HG03039 (cell line): ENCODE results near the gene SHISAL1.

Experiments used
- ATAC-seq: cut with Tn5 transposase; IDR thresholded peaks from one replicate; pipeline ENCODE4 v1.9.1; 2021; ENCODE audit warnings: mild to moderate bottlenecking, moderate library complexity; ENCODE audit not compliant: unreplicated experiment

Gene SHISAL1

GRCh38 chr22:44344407-44344806, 31.7 kb upstream of the SHISAL1 start:
- no peak for ATAC-seq

DNA sequence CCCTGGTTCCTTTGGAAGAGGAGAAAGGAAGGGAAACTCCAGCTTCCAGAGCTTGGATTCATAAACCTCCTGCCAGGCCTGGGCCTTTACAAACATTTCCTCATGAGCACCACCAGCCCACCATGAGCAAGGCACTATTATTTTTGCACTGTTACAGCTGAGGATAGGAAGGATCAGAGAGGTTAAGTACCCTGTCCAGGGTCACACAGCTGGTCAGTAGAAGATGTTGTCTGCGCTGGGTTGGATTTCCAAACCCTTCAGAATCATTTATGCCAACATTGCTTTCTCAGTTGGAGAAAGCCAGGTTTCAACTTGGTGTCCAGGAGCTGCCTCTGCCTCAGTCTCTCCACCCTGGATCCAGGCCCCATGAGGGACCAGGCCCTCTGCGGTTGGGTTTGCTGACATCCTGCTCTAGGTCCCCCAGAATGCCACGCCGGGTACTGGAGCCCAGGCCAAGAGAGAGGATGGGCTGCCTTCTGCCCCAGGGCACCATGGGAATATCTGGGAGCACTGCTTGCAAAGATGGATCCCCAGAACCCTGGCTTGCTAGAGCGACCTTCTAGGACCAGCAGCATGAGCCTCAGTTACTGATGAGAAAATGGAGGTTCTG, 29.7 kb upstream of the SHISAL1 start:
- ATAC-seq = no peak

- ATAC-seq = no peak
Measured at GRCh38 chr22:44341431-44342346, 28.9 kb upstream of the SHISAL1 start.

- ATAC-seq = no peak
Measured at GRCh38 chr22:44340271-44341239, 27.8 kb upstream of the SHISAL1 start.

DNA sequence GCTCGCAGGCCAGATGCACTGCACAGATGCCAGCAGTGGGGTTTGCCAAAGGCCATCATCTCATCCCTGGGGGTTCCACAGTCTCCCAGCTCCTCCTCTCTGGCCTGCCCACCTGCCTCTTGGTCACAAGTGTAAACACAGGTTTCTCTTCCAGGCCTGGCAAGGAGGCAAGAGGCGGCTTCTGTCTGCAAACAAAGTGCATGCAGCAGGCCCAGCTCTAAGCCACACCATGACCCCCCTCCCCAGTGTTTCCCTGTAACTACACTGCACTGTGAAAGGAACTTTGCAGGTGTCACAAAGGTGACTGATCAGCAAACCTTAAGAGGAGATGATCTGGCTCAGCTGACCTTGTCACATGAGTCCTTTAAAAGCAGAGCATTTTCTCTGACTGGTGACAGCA, 26.2 kb upstream of the SHISAL1 start:
- ATAC-seq = no peak

DNA sequence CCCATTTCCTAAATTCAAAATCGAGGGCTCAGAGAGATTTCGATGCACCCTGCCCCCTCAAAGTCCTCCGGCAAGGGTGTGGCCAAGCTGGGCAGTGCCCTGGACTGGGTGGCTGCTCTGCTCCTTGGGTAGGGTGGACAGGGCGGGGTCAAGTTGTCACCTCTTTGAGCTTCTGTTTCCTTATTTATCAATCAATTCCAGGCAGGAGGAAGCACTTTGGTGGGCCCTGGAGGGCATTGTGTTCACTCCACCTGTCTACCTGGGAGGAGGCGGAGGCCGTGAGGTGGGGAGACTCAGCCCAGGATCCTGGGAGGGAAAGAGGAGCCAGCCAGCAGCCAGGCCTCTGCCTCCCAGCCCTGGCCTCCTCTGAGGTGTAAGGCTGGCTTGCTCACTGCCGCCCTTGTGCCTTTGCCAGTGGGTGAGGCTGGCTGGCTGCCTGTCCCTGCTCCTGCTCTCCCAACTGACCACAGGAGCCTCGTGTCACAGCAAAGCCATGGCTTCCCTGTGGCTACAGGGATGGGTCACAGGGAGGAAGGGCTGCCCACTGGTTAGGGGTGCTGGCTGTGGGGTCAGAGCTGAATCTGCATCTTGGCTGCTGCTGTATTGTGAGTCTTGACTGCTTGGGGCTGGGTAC, 25.5 kb upstream of the SHISAL1 start:
- ATAC-seq = no peak

- ATAC-seq = no peak
Measured at GRCh38 chr22:44337678-44338004, 24.9 kb upstream of the SHISAL1 start.

- no peak for ATAC-seq
Measured at GRCh38 chr22:44336962-44337677, 24.4 kb upstream of the SHISAL1 start.

GRCh38 chr22:44335903-44336803, 23.4 kb upstream of the SHISAL1 start:
- ATAC-seq = no peak

DNA sequence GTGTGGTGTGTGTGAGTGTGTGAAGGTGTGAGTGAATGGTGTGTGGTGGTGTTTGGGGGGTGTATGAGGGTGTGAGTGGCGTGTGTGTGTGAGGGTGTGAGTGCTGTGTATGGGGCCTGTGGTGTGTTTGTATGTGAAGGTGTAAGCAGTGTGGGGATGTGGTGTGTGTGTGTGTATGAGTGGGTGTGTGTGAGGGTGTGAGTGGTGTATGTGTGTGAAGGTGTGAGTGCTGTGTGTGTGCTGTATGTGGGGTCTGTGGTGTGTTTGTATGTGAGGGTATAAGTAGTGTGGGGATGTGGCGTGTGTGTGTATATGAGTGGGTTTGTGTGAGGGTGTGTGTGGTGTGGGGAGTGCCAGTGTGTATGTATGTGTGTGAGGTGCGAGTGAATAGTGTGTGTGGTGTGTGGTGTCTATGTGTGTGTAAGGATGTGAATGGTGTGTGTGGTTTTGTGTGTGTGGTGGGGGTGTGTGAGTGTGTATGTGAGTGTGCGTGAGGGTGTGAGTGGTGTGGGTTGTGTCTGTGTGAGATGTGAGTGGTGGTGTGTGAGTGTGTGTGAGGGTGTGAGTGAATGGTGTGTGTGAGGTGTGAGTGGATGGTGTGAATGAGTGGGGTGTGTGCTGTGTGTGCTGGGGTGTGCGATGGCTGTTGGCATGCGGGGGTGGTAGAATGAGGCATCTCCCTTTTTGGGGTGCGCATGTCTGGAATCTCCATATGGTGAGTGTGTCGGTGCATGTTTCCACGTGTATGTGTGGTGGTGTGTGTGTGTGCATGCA, 22.5 kb upstream of the SHISAL1 start:
- no peak for ATAC-seq

DNA sequence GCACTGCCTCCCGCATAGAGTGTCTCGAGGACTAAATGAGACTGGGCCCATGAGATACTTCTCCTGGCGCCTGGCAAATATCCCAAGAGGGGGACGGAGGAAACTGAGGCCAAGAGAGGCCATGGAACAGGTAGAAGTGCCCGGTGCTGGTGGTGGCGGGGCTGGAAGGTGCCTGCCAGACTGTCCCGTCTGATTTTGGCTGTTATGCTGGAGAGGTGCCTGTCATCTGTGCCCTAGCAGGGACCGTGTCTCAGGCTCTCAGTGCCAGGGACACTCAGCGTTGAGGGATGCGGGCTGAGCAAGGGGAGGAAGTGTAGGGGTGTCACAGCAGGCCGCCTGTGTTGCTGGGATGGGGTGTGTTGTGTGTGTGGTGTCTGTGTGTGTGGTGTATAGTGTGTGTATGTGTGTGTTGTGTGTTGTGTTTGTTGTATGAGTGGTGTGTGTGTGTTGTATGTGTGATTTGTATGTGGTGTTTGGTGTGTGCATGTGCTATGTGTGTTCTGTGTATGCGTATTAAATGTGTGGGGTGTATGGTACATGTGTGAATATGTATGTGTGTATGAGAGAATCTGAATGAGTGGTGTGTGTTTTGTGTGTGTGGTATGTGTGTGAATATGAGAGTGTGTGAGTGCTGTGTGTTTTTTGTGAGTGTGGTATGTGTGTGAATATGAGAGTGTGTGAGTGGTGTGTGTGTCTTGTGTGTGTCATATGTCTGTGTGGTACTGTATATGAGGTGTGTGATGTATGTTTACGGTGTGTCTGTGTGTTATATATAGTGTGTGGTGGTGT, 21.3 kb upstream of the SHISAL1 start:
- no peak for ATAC-seq

- no peak for ATAC-seq
Measured at GRCh38 chr22:44332946-44333345, 20.2 kb upstream of the SHISAL1 start.

DNA sequence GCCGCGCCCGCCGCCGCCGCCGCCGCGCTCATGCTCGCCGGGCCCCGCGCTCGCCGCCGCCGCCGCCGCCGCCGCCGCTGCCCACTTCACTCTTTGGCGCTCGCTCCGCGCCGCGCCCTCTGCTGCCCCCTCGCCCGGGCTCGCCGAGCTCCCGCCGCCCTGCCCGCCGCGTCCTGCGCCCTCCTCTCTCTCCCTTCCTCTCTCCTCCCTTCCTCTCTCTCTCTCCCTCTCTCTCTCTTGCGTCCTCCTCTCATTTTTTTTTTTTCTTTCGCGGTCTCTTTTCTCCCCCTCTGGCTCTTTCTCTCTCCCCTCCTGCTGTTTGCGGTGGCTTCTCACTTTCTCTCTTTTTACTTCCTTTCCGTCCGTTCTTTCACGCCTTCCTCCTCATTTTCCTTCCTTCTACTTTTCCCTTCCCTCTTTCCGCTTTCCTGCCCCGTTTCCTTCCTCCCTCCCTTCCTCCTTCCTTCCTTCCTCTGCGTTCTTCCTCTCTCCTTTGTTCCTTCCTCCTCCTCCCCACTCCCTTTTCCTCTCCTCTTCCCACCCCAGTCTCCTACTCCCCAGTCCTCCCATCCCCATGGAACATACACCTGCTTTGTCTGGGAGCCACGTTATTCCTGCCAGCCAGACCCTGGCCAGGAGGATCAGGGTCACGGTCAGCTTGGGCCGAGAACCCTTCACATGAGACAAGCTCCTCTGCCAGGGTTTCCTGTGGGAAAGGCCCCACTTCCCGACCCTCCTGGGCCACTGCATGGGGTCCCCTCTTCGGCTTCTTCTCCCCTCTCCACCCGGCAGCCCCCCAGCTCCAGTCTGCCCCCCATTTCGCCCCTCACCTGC, 19.3 kb upstream of the SHISAL1 start:
- no peak for ATAC-seq

- ATAC-seq = no peak
Measured at GRCh38 chr22:44330744-44331660, 18.3 kb upstream of the SHISAL1 start.

DNA sequence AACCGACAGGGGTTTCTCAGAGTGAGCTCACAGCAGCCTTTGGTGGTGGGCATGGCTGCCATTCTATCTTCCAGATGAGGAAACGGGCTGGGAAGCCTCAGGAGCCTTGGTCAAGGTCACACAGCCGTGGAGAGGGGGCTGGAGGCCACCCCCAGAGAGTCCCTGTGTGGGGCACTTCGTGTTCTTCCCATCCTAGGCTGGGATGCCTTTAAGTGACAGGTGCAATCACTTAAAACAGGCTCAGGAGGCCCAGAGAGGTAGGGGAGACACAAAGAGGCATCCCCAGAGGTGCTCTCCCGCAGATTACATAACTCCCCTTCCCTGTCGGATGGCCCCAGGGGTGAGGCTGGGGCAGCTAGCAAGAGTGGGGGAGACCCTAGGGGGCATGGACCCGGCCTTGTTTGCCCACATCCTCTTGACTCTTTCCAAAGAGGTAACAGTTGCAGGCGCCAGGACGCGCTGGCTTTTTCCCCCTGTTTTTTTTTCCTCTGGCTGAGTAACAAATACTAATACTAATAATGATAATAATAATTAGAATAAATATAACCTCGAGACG, 17.5 kb upstream of the SHISAL1 start:
- no peak for ATAC-seq
